ENCODE measurements around the gene AP1S3.

DNA sequence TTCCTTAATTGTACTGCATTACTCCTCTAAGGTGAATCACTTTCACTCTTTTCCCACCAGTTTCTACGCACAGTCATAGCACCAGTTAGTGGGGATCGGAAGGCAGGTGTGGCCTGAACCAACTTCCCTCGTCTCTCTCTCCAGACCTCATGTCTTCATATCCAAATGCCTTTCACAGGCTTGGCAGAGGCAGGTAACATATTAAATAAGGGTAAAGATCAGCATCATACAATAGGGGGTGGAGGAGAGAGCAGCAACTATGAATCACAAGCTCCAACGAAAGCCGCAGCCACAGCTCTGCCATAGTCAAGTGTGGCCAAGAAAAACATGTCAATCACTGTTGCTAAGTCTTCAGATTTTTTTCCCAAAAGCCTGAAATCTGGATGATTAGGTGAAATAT lies 40.3 kb downstream of the AP1S3 start:
- TF ChIP-seq CTCF (IDR thresholded peaks at IDR 0.05) (no peak), EZH2phosphoT487 (IDR thresholded peaks at IDR 0.05) (no peak)
